Measurements from ENCODE around the gene GAPDHS. TPM values are rescaled to one million over a fixed set of nuclear protein-coding genes. Genes with fewer than 3 reads are reported as not detected.

The GAPDHS gene
- total RNA-seq, 1 donor, result not detected

- H3K9me3 ChIP-seq (ENCODE audit: low read depth, low read length), result no peaks in the 10 kb centered on the region
- H3K4me1 ChIP-seq (ENCODE audit: insufficient read depth, low read length), result no peaks in the 10 kb centered on the region
- H3K27me3 ChIP-seq (ENCODE audit: insufficient read depth, low read length), result no peaks in the 10 kb centered on the region
- no peak overlapping the region for H3K4me3 ChIP-seq (ENCODE audit: low read length)
These were observed 30.5 kb upstream of the GAPDHS start for GRCh38 chr19:35502751-35503150.

- H3K4me3 ChIP-seq (ENCODE audit: low read length), result no peak overlapping the region
- peaks cover 16% of the 10 kb centered on the region for H3K4me1 ChIP-seq (ENCODE audit: insufficient read depth, low read length)
- peaks cover 22% of the 10 kb centered on the region for H3K27me3 ChIP-seq (ENCODE audit: insufficient read depth, low read length)
- H3K9me3 ChIP-seq (ENCODE audit: low read depth, low read length), result no peaks in the 10 kb centered on the region
These were observed 27.2 kb upstream of the GAPDHS start for GRCh38 chr19:35506011-35506410.

GRCh38 chr19:35507561-35507960 lies 25.7 kb upstream of the GAPDHS start:
- Histone ChIP-seq H3K4me3 (ENCODE audit: low read length) (no peak overlapping the region), H3K4me1 (ENCODE audit: insufficient read depth, low read length) (peaks cover 16% of the 10 kb centered on the region), H3K27me3 (ENCODE audit: insufficient read depth, low read length) (peaks cover 22% of the 10 kb centered on the region), H3K9me3 (ENCODE audit: low read depth, low read length) (no peaks in the 10 kb centered on the region)

- no peaks in the 10 kb centered on the region for H3K9me3 ChIP-seq (ENCODE audit: low read depth, low read length)
- peaks cover 22% of the 10 kb centered on the region for H3K27me3 ChIP-seq (ENCODE audit: insufficient read depth, low read length)
- H3K4me1 ChIP-seq (ENCODE audit: insufficient read depth, low read length), result peaks cover 16% of the 10 kb centered on the region
- no peak overlapping the region for H3K4me3 ChIP-seq (ENCODE audit: low read length)
These were observed 25.1 kb upstream of the GAPDHS start for GRCh38 chr19:35508129-35508528.

- H3K4me3 ChIP-seq (ENCODE audit: low read length), result no peak overlapping the region
- H3K9me3 ChIP-seq (ENCODE audit: low read depth, low read length), result no peaks in the 10 kb centered on the region
- H3K27me3 ChIP-seq (ENCODE audit: insufficient read depth, low read length), result peaks cover 22% of the 10 kb centered on the region
- H3K4me1 ChIP-seq (ENCODE audit: insufficient read depth, low read length), result peaks cover 16% of the 10 kb centered on the region
These were observed 24.1 kb upstream of the GAPDHS start for GRCh38 chr19:35509018-35509652.

GRCh38 chr19:35509861-35510625 lies 23.2 kb upstream of the GAPDHS start:
- Histone ChIP-seq H3K4me3 (ENCODE audit: low read length) (no peak overlapping the region), H3K9me3 (ENCODE audit: low read depth, low read length) (no peaks in the 10 kb centered on the region), H3K27me3 (ENCODE audit: insufficient read depth, low read length) (peaks cover 22% of the 10 kb centered on the region)

GRCh38 chr19:35510626-35510964 lies 22.7 kb upstream of the GAPDHS start:
- peaks cover 16% of the 10 kb centered on the region for H3K4me1 ChIP-seq (ENCODE audit: insufficient read depth, low read length)
- no peak overlapping the region for H3K4me3 ChIP-seq (ENCODE audit: low read length)
- H3K27me3 ChIP-seq (ENCODE audit: insufficient read depth, low read length), result peaks cover 22% of the 10 kb centered on the region
- no peaks in the 10 kb centered on the region for H3K9me3 ChIP-seq (ENCODE audit: low read depth, low read length)

More at GRCh38 chr19:35509861-35510625, 23.2 kb upstream of the GAPDHS start:
- H3K4me1 ChIP-seq (ENCODE audit: insufficient read depth, low read length), result peaks cover 16% of the 10 kb centered on the region

GRCh38 chr19:35511337-35511736 lies 21.9 kb upstream of the GAPDHS start:
- peaks cover 22% of the 10 kb centered on the region for H3K27me3 ChIP-seq (ENCODE audit: insufficient read depth, low read length)
- no peaks in the 10 kb centered on the region for H3K9me3 ChIP-seq (ENCODE audit: low read depth, low read length)
- peaks cover 16% of the 10 kb centered on the region for H3K4me1 ChIP-seq (ENCODE audit: insufficient read depth, low read length)
- no peak overlapping the region for H3K4me3 ChIP-seq (ENCODE audit: low read length)

- Histone ChIP-seq H3K9me3 (ENCODE audit: low read depth, low read length) (no peaks in the 10 kb centered on the region), H3K4me3 (ENCODE audit: low read length) (no peak overlapping the region), H3K4me1 (ENCODE audit: insufficient read depth, low read length) (peaks cover 16% of the 10 kb centered on the region), H3K27me3 (ENCODE audit: insufficient read depth, low read length) (peaks cover 22% of the 10 kb centered on the region)
These were observed 20.2 kb upstream of the GAPDHS start for GRCh38 chr19:35512831-35513627.

GRCh38 chr19:35513628-35514281 lies 19.5 kb upstream of the GAPDHS start, which contains the start of gene DMKN:
DMKN (minus strand) TSS chr19:35513649; CDS start chr19:35513475, 174 bp downstream.
- H3K4me3 ChIP-seq (ENCODE audit: low read length), result no peak within 1 kb of the TSS
- peaks cover 18% of the 10 kb centered on the region for H3K27me3 ChIP-seq (ENCODE audit: insufficient read depth, low read length)
- H3K4me1 ChIP-seq (ENCODE audit: insufficient read depth, low read length), result peaks cover 16% of the 10 kb centered on the region

GRCh38 chr19:35514282-35514809 lies 18.9 kb upstream of the GAPDHS start:
- Histone ChIP-seq H3K4me1 (ENCODE audit: insufficient read depth, low read length) (peaks cover 14% of the 10 kb centered on the region), H3K27me3 (ENCODE audit: insufficient read depth, low read length) (peaks cover 13% of the 10 kb centered on the region), H3K4me3 (ENCODE audit: low read length) (no peak overlapping the region), H3K9me3 (ENCODE audit: low read depth, low read length) (no peaks in the 10 kb centered on the region)

More at GRCh38 chr19:35513628-35514281, 19.5 kb upstream of the GAPDHS start, which contains the start of gene DMKN:
- H3K9me3 ChIP-seq (ENCODE audit: low read depth, low read length), result no peaks in the 10 kb centered on the region

- H3K4me1 ChIP-seq (ENCODE audit: insufficient read depth, low read length), result no peaks in the 10 kb centered on the region
- no peak overlapping the region for H3K4me3 ChIP-seq (ENCODE audit: low read length)
- H3K9me3 ChIP-seq (ENCODE audit: low read depth, low read length), result no peaks in the 10 kb centered on the region
- H3K27me3 ChIP-seq (ENCODE audit: insufficient read depth, low read length), result no peaks in the 10 kb centered on the region
These were observed 16.9 kb upstream of the GAPDHS start for GRCh38 chr19:35516310-35516709.

GRCh38 chr19:35517342-35517741 lies 15.9 kb upstream of the GAPDHS start:
- H3K9me3 ChIP-seq (ENCODE audit: low read depth, low read length), result no peaks in the 10 kb centered on the region
- H3K4me3 ChIP-seq (ENCODE audit: low read length), result no peak overlapping the region
- no peaks in the 10 kb centered on the region for H3K27me3 ChIP-seq (ENCODE audit: insufficient read depth, low read length)
- H3K4me1 ChIP-seq (ENCODE audit: insufficient read depth, low read length), result no peaks in the 10 kb centered on the region

- Histone ChIP-seq H3K4me3 (ENCODE audit: low read length) (no peak overlapping the region), H3K9me3 (ENCODE audit: low read depth, low read length) (no peaks in the 10 kb centered on the region), H3K27me3 (ENCODE audit: insufficient read depth, low read length) (no peaks in the 10 kb centered on the region), H3K4me1 (ENCODE audit: insufficient read depth, low read length) (no peaks in the 10 kb centered on the region)
These were observed 14.9 kb upstream of the GAPDHS start for GRCh38 chr19:35518313-35518712.
